ENCODE results near the gene ELOB. TPM values are rescaled to one million over a fixed set of nuclear protein-coding genes. Genes with fewer than 3 reads are reported as not detected.
A peak's percentile ranks its signal among the peaks of the same experiment; 100 is the strongest.
"Not testable (repeated sequence)": the region's sequence is repeated elsewhere in the genome, so short reads cannot be mapped to it uniquely, and the experiment has no call there.

The ELOB gene
- total RNA-seq, 1 donor from 2014 or later, result 256 TPM

DNA sequence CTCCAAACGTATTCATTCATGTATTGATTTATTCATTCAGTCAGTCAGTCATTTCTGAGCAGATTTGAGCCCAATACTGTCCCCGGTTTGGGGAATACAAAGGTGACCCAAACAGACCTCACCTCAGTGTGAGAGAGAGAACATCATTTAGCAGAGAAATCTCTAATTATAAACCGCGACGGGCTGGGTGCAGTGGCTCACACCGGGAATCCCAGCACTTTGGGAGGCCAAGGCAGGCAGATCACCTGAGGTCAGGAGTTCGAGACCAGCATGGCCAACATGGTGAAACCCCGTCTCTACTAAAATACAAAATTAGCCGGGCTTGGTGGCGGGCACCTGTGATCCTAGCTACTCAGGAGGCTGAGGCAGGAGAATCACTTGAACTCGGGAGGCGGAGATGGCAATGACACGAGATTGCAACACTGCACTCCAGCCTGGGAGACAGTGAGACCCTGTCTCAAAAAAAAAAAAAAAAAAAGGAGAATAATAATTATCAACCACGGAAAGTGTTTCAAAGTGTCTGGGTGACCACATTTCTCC is 55.4 kb downstream of the ELOB start:
- H3K9me3 Mint-ChIP-seq; H3K36me3 Mint-ChIP-seq (ENCODE audit: low read depth); H3K27me3 Mint-ChIP-seq (ENCODE audit: insufficient read depth); H3K4me1 Mint-ChIP-seq (ENCODE audit: low read depth); DNase-seq (ENCODE audit: low spot score): not testable (repeated sequence)
- H3K27ac Mint-ChIP-seq, result peak overlapping the region; percentile 29
- intact Hi-C loops (cut with micrococcal nuclease), result loop anchor here (1.0 to 10.0 kb wide), 5 partner anchors 29 to 143 kb away; partner anchors contain the start of genes ELOB and KCTD5
- peak overlapping the region; percentile 78 for H3K4me3 Mint-ChIP-seq

Other genes starting within 250 kb of the ELOB start
- 0.23 and 0.49 TPM in 2 replicates for gene CEMP1, start 245.9 kb downstream of the ELOB start, total RNA-seq
- 50.8 and 60.2 TPM in 2 replicates for gene PDPK1, start 239.3 kb downstream of the ELOB start, total RNA-seq
- gene KCTD5, start 94.8 kb downstream of the ELOB start, total RNA-seq, result 63.9 and 69.6 TPM in 2 replicates
- 1.7 and 1.8 TPM in 2 replicates for gene PRSS27, start 57.1 kb downstream of the ELOB start, total RNA-seq
- 631 and 639 TPM in 2 replicates for gene SRRM2, start 24.6 kb downstream of the ELOB start, total RNA-seq
- gene PRSS33, start 10.3 kb upstream of the ELOB start, total RNA-seq, result 0.10 TPM in 1 of 2 replicates, not detected in the other
- gene PRSS41, start 21.2 kb upstream of the ELOB start, total RNA-seq, result not detected in 2 replicates
- 9.2 and 10.1 TPM in 2 replicates for gene PRSS21, start 40.0 kb upstream of the ELOB start, total RNA-seq
- gene ZG16B, start 53.0 kb upstream of the ELOB start, total RNA-seq, result 11.7 and 12.9 TPM in 2 replicates
- not detected in 2 replicates for gene PRSS22, start 80.9 kb upstream of the ELOB start, total RNA-seq
- gene FLYWCH2, start 105.9 kb upstream of the ELOB start, total RNA-seq, result 22.9 and 25.4 TPM in 2 replicates
- gene FLYWCH1, start 134.7 kb upstream of the ELOB start, total RNA-seq, result 61.1 and 65.7 TPM in 2 replicates
- gene KREMEN2, start 187.0 kb upstream of the ELOB start, total RNA-seq, result 0.10 and 0.18 TPM in 2 replicates
- 40.1 and 44.0 TPM in 2 replicates for gene PAQR4, start 192.1 kb upstream of the ELOB start, total RNA-seq
- gene PKMYT1, start 203.2 kb upstream of the ELOB start, total RNA-seq, result 151 and 152 TPM in 2 replicates
- not detected in 2 replicates for gene CLDN9, start 235.6 kb upstream of the ELOB start, total RNA-seq
- gene CLDN6, start 240.9 kb upstream of the ELOB start, total RNA-seq, result not detected in 2 replicates
- gene TNFRSF12A, start 243.1 kb upstream of the ELOB start, total RNA-seq, result 4.9 and 5.5 TPM in 2 replicates
- gene HCFC1R1, start 246.7 kb upstream of the ELOB start, total RNA-seq, result 30.0 and 30.9 TPM in 2 replicates
- 48.3 and 49.0 TPM in 2 replicates for gene THOC6, start 246.8 kb upstream of the ELOB start, total RNA-seq